GM12891 (cell line): Measurements from ENCODE around the gene NT5M.

ENCODE experiments used
- PAX5 ChIP-seq: IDR thresholded peaks from 2 replicates; pipeline ENCODE4 v1.6.1; 2011; ENCODE audit warnings: low read length, moderate library complexity, mild to moderate bottlenecking; ENCODE audit not compliant: insufficient read depth, severe bottlenecking
- POLR2A ChIP-seq: IDR thresholded peaks from 2 replicates; pipeline ENCODE4 v1.6.1; 2011; ENCODE audit warnings: low read depth, low read length, control low read depth
- POLR2AphosphoS5 ChIP-seq: IDR thresholded peaks from 2 replicates; pipeline ENCODE4 v1.6.1; 2011; ENCODE audit warnings: low read depth, low read length, control low read depth
- POU2F2 ChIP-seq: IDR thresholded peaks from 2 replicates; pipeline ENCODE4 v1.6.1; 2011; ENCODE audit warnings: low read depth, mild to moderate bottlenecking, control low read depth, low read length, moderate library complexity
- SPI1 ChIP-seq: IDR thresholded peaks from 2 replicates; pipeline ENCODE4 v1.6.1; 2011; ENCODE audit warnings: low read depth, low read length, control low read depth
- TAF1 ChIP-seq: IDR thresholded peaks from 2 replicates; pipeline ENCODE4 v1.6.1; 2011; ENCODE audit warnings: low read depth, low read length, control low read depth

- TF ChIP-seq POLR2A = no peak
- no peak for TF ChIP-seq POLR2AphosphoS5
- no peak for TF ChIP-seq TAF1
- TF ChIP-seq SPI1 = no peak
- TF ChIP-seq PAX5 = no peak
- no peak for TF ChIP-seq POU2F2
Observed at GRCh38 chr17:17347234-17347955, 44.2 kb downstream of the NT5M start.
